GM19467 (cell line): ENCODE results near the gene FARS2.

ENCODE experiments used
- ATAC-seq: cut with Tn5 transposase; IDR thresholded peaks from one replicate; pipeline ENCODE4 v1.9.1; 2021; ENCODE audit warnings: mild to moderate bottlenecking, moderate library complexity; ENCODE audit not compliant: unreplicated experiment

FARS2 gene

GRCh38 chr6:5814116-5814515 lies 552.8 kb downstream of the FARS2 start:
- no peak for ATAC-seq

GRCh38 chr6:5814901-5815300 lies 553.6 kb downstream of the FARS2 start:
- ATAC-seq = no peak

- ATAC-seq = no peak
Observed at GRCh38 chr6:5817869-5818268, 556.6 kb downstream of the FARS2 start.

GRCh38 chr6:5818959-5819358 lies 557.6 kb downstream of the FARS2 start:
- ATAC-seq = no peak
